Keratinocyte (primary cell): ENCODE measurements around the gene CLCN4. TPM values are rescaled to one million over a fixed set of nuclear protein-coding genes. Genes with fewer than 3 reads are reported as not detected.

Experiments
- DNase-seq: peaks from one replicate; pipeline ENCODE4 v3.0.0-alpha.2; 2011; ENCODE audit warnings: low read depth, missing footprints, low spot score
- FAIRE-seq: peaks from 2 replicates; lab custom pipeline; 2011; peaks lifted over from hg19 to GRCh38; lab: Jason Lieb, UNC
- H2AFZ ChIP-seq: 2 replicates; pipeline ENCODE4 v1.6.0; 2012; ENCODE audit warnings: low read length, control low read depth, inconsistent platforms; ENCODE audit not compliant: control insufficient read depth
- H3K27ac ChIP-seq: 2 replicates; pipeline ENCODE4 v1.5.1; 2011; ENCODE audit warnings: low read length; ENCODE audit not compliant: control insufficient read depth, insufficient read depth
- H3K27me3 ChIP-seq: 3 replicates; pipeline ENCODE4 v1.6.0; 2011; ENCODE audit warnings: low read length; ENCODE audit not compliant: control insufficient read depth, insufficient read depth; ENCODE audit errors: extremely low read depth
- H3K36me3 ChIP-seq, 2 experiments: 2 replicates in 1 of 2; 3 replicates in 1 of 2; pipeline ENCODE4 v1.5.1; 2011; ENCODE audit warnings: low read length in 2 of 2, mild to moderate bottlenecking in 1 of 2; ENCODE audit not compliant: control insufficient read depth in 2 of 2, insufficient read depth in 2 of 2; ENCODE audit errors: extremely low read depth in 1 of 2
- H3K4me1 ChIP-seq: 3 replicates; pipeline ENCODE4 v1.5.1; 2011; ENCODE audit warnings: low read length; ENCODE audit not compliant: control insufficient read depth, insufficient read depth; ENCODE audit errors: extremely low read depth
- H3K4me2 ChIP-seq: 3 replicates; pipeline ENCODE4 v1.6.0; 2011; ENCODE audit warnings: low read depth, low read length; ENCODE audit not compliant: control insufficient read depth, insufficient read depth; ENCODE audit errors: extremely low read depth
- H3K4me3 ChIP-seq, 3 experiments: fragments of 200-600 bp in 1 of 3; sonication (generic) in 1 of 3; 2 replicates in 2 of 3; 3 replicates in 1 of 3; pipeline ENCODE4 v1.5.1; 2011 to 2016; ENCODE audit warnings: low read length in 3 of 3, mild to moderate bottlenecking in 3 of 3, control low read depth in 2 of 3, inconsistent platforms in 1 of 3, low read depth in 1 of 3, mixed read lengths in 1 of 3, mixed run types in 1 of 3, moderate library complexity in 1 of 3; ENCODE audit not compliant: control insufficient read depth in 2 of 3, insufficient read depth in 2 of 3; ENCODE audit errors: extremely low read depth in 1 of 3
- H3K79me2 ChIP-seq: 2 replicates; pipeline ENCODE4 v1.6.0; 2012; ENCODE audit warnings: low read length; ENCODE audit not compliant: control insufficient read depth, insufficient read depth
- H3K9ac ChIP-seq: 3 replicates; pipeline ENCODE4 v1.6.0; 2011; ENCODE audit warnings: low read length; ENCODE audit not compliant: control insufficient read depth, insufficient read depth; ENCODE audit errors: extremely low read depth
- H3K9me1 ChIP-seq: 3 replicates; pipeline ENCODE4 v1.6.0; 2011; ENCODE audit warnings: low read length; ENCODE audit not compliant: control insufficient read depth, insufficient read depth; ENCODE audit errors: extremely low read depth
- H3K9me3 ChIP-seq: 2 replicates; pipeline ENCODE4 v1.5.1; 2012; ENCODE audit warnings: low read depth, low read length; ENCODE audit not compliant: control insufficient read depth
- H4K20me1 ChIP-seq: 3 replicates; pipeline ENCODE4 v1.6.0; 2011; ENCODE audit warnings: low read length; ENCODE audit not compliant: control insufficient read depth, insufficient read depth; ENCODE audit errors: extremely low read depth
- CTCF ChIP-seq, 3 experiments: IDR thresholded peaks in 1 of 3; conservative IDR thresholded peaks in 1 of 3; optimal IDR thresholded peaks in 1 of 3; 2 replicates in 2 of 3; 3 replicates in 1 of 3; pipeline versions ENCODE3 to v1.5.1; 2011; ENCODE audit warnings: low read length in 3 of 3, mild to moderate bottlenecking in 3 of 3, moderate library complexity in 2 of 3, control low read depth in 1 of 3, inconsistent platforms in 1 of 3; ENCODE audit not compliant: insufficient read depth in 2 of 3; ENCODE audit errors: extremely low read depth in 1 of 3
- EZH2 ChIP-seq: IDR thresholded peaks from one replicate; pipeline ENCODE4 v1.6.1; 2012; ENCODE audit warnings: inconsistent platforms, mild to moderate bottlenecking, low read length, moderate library complexity
- dilution Hi-C: fragments of 300-500 bp; cut with MboI; formaldehyde crosslinking; loops from one replicate; pipeline ENCODE4 v1.7.0; 2020; ENCODE audit warnings: low sequenced_read_pairs; ENCODE audit not compliant: extremely low pct_ligation_motif_present
- polyA plus RNA-seq, 5 experiments: library from polyadenylated mRNA; depleted of rRNA in 3 of 5; stranded (reverse) in 3 of 5; stranded (forward) in 1 of 5; unstranded in 1 of 5; fragments of >200 nt; gene quantifications; 1 replicate in 1 of 5; 2 replicates in 3 of 5; 3 replicates in 1 of 5; pipeline versions ENCODE4 v1.2.1 to v1.2.3, GENCODE V29; 2011 to 2012; ENCODE audit warnings: missing spikeins in 2 of 5, low read depth in 1 of 5, low replicate concordance in 1 of 5

CLCN4 gene
- polyA plus RNA-seq, 1 donor (not counting 4 experiments of a cell fraction or from before 2014, with no cell fraction given), result 0.24 TPM

- FAIRE-seq (no peak), DNase-seq (no peak)
- H3K27me3 ChIP-seq, result no peaks in the 10 kb centered on the region
- no peaks in the 10 kb centered on the region for H3K79me2 ChIP-seq
- TF ChIP-seq EZH2 (no peak), CTCF (optimal IDR thresholded peaks at IDR 0.05 in 1 of 3, IDR thresholded peaks at IDR 0.05 in 1 of 3, conservative IDR thresholded peaks at IDR 0.05 in 1 of 3; ENCODE audit: extremely low read depth in 1 of 3, insufficient read depth in 2 of 3, low read length in 3 of 3) (no peak)
- H2AFZ ChIP-seq, result no peak overlapping the region
- no peaks in the 10 kb centered on the region for H3K9me3 ChIP-seq
- no peaks in the 10 kb centered on the region for H4K20me1 ChIP-seq
- H3K4me1 ChIP-seq, result peaks cover 9% of the 10 kb centered on the region
- H3K9me1 ChIP-seq, result no peaks in the 10 kb centered on the region
- H3K27ac ChIP-seq, result no peak overlapping the region
- H3K36me3 ChIP-seq, result peaks cover 0 to 1% of the 10 kb centered on the region in 2 experiments
- dilution Hi-C loops, result no loop called here
- no peak overlapping the region for H3K4me2 ChIP-seq
- H3K4me3 ChIP-seq, result no peak overlapping the region
- H3K9ac ChIP-seq, result no peak overlapping the region
Observed at GRCh38 chrX:10111364-10112148, 45.2 kb upstream of the CLCN4 start.

GRCh38 chrX:10112510-10112909, 44.3 kb upstream of the CLCN4 start:
- Histone ChIP-seq H2AFZ (no peak overlapping the region), H3K27ac (no peak overlapping the region), H3K9me1 (no peaks in the 10 kb centered on the region), H3K4me3 (no peak overlapping the region), H3K27me3 (no peaks in the 10 kb centered on the region), H3K36me3 (peaks cover 0 to 1% of the 10 kb centered on the region in 2 experiments), H4K20me1 (no peaks in the 10 kb centered on the region), H3K9ac (no peak overlapping the region), H3K4me2 (no peak overlapping the region), H3K4me1 (peaks cover 7% of the 10 kb centered on the region), H3K79me2 (no peaks in the 10 kb centered on the region), H3K9me3 (peaks cover 1% of the 10 kb centered on the region)
- DNase-seq (no peak), FAIRE-seq (no peak)
- no peak for TF ChIP-seq CTCF (optimal IDR thresholded peaks at IDR 0.05 in 1 of 3, IDR thresholded peaks at IDR 0.05 in 1 of 3, conservative IDR thresholded peaks at IDR 0.05 in 1 of 3; ENCODE audit: extremely low read depth in 1 of 3, insufficient read depth in 2 of 3, low read length in 3 of 3)
- TF ChIP-seq EZH2, result no peak
- dilution Hi-C loops, result no loop called here
